Fibroblast of lung (primary cell): Measurements from ENCODE around the gene ACRBP.

ENCODE experiments used
- CTCF ChIP-seq, 2 donors: IDR thresholded peaks in 1 of 2; conservative IDR thresholded peaks in 1 of 2; 1 replicate in 1 of 2; 2 replicates in 1 of 2; pipeline ENCODE4 v1.5.1; 2011 to 2012; ENCODE audit warnings: low read length in 2 of 2, control low read depth in 1 of 2, inconsistent platforms in 1 of 2, low read depth in 1 of 2, mild to moderate bottlenecking in 1 of 2
- EZH2 ChIP-seq: IDR thresholded peaks from 2 replicates; pipeline ENCODE4 v1.5.1; 2012; ENCODE audit warnings: low read length, control low read depth, mild to moderate bottlenecking; ENCODE audit errors: missing control alignments

GRCh38 chr12:6620137-6620884 lies 26.9 kb downstream of the ACRBP start:
- TF ChIP-seq CTCF (conservative IDR thresholded peaks at IDR 0.05 in 1 of 2, IDR thresholded peaks at IDR 0.05 in 1 of 2; ENCODE audit: low read depth in 1 of 2, low read length in 2 of 2), result peak; percentile 9 to 28
- no peak for TF ChIP-seq EZH2
